Measurements from ENCODE around the gene TMEM17.

DNA sequence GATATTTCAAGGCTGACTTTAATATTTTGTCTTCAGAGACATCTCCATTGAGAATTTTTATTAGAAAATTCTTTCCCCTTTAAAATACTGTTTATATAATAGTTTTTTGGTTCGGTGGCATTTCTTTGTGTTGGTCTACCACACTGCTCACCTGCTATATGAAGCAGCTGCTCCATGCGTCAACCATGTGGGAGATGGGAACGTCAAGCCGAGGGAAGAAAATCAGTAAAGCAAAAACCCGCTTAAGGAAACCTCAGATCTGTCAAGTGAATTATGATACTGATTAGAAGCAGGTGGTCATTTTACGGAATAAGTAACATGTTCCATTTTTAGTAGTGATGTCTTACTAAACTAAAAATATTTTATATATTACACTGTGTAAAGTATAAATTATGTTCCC lies 5.6 kb upstream of the TMEM17 start:
- TF ChIP-seq POLR2A (IDR thresholded peaks at IDR 0.05) (no peak), CTCF (IDR thresholded peaks at IDR 0.05 in 8 of 11, conservative IDR thresholded peaks at IDR 0.05 in 3 of 11) (no peak)

Measured in spleen (tissue), 7 donors.